Caki2 (cell line): ENCODE results near the gene PCTP. TPM values are rescaled to one million over a fixed set of nuclear protein-coding genes. Genes with fewer than 3 reads are reported as not detected.

Source experiments
- DNase-seq: peaks from one replicate; pipeline ENCODE4 v3.0.0-alpha.2; 2015; ENCODE audit warnings: low read depth
- in situ Hi-C: cut with HindIII; loops from 2 replicates; pipeline ENCODE4 v1.10.0; 2016; ENCODE audit warnings: low sequenced_read_pairs, low pct_unique_long_range_greater_than_20kb, mixed read lengths
- total RNA-seq: library from RNA; depleted of rRNA; stranded (reverse); fragments of >200 nt; shearing (Covaris generic); gene quantifications from 2 replicates; pipeline ENCODE4 v1.2.3, GENCODE V29; 2014; ENCODE audit warnings: low replicate concordance

Gene PCTP
- total RNA-seq, 1 experiment from 2014 or later: 27.9 TPM

DNA sequence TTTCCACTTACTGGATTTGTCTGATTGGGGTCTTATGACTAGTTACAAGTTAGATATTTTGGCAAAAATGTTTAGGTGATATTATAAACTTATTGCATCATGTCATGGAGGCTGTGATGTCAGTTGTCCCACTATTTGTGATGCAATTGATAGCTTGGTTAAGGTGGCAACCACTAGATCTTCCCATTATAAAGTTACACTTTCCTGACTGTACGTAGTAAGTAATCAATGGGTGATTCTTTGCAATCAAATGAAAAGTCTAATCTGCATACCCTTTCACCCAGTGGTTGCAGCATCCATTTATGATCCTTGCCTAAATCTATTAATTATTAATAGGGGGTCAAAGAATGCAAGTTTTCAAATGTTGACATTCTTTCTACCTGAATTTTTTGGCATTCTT, 4.4 kb upstream of the PCTP start:
- DNase-seq: no peak
- in situ Hi-C loops: no loop called here

DNA sequence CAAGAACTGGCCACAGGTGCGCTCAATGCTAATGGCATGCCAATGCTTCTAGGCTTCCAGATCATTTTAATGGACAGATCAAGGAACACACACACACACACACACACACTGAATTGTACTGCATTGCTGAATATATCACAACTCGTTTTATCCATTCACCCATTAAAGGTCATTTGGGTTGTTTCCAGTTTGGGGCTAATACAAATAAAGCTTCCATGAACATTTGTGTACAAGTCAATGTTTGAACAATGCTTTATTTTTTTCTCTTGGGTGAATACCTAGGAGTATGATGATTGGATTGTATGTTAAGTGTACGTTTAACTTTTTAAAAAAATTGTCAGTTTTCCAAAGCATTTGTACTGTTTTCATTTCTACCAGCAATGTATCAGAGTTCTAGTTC, 3.6 kb upstream of the PCTP start:
- no peak for DNase-seq
- in situ Hi-C loops: no loop called here

DNA sequence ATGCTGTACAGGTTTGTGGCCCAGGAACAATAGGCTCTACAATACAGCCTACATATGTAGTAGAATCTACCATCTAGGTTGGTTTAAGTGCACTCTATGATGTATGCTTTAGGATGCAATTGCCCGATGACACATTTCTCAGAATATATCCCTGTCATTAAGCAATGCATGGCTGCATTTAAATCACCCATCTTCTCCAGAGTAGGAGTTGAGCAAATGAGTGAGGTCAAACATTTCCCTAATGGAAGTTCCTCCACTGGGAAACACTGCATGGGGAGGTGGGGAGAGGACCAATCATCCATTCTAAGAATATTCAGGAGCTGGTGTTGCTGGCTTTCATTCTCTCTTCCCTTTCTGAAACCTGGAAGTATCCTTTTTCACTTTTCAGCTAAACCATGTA, 2.0 kb upstream of the PCTP start:
- no peak for DNase-seq
- in situ Hi-C loops: no loop called here

DNA sequence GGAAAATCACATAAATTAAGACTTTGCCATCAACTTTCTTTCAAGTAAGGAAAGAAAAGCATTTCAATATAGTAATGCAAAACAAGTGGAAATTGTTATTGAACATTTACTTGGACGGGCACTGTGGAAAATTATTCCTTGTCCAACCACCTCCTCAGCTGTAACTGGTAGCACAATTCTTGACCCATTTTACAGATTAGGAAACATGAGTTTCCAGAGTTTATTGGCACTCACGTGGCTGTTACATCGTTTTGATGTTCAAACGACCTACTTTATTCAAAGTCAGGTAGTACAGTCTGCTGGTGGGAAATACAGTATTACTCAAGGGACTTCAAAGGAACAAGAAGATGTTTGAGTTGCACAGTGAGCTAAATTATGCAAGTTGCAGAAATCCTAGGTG, 866 bp upstream of the PCTP start:
- no peak for DNase-seq
- in situ Hi-C loops: no loop called here

DNA sequence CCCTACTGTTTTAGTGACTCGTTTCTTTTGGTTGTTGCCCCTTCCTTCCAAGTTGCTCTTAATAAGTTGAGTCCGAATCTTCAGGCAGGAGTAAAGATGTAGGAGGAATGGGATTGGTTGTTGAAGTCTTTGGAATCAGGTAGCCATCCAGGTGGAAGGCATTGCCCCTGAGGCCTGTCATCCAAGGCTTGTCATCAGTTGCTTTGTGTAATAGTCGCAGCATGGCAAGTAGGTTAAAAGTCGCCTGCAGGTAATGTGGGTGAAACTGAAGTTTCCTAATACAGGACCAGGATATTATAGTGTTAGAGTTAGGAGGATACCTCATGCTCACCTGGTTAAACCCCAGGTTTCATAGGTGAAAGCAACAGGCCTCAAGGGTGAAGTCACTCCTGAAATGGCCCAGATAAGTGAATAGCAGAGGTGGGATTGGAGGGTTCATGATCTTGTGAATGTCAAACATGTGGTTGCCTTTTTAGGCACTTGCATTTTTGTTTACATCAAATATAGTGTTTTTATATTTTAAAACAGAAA, 934 bp downstream of the PCTP start:
- DNase-seq: no peak
- in situ Hi-C loops: no loop called here

DNA sequence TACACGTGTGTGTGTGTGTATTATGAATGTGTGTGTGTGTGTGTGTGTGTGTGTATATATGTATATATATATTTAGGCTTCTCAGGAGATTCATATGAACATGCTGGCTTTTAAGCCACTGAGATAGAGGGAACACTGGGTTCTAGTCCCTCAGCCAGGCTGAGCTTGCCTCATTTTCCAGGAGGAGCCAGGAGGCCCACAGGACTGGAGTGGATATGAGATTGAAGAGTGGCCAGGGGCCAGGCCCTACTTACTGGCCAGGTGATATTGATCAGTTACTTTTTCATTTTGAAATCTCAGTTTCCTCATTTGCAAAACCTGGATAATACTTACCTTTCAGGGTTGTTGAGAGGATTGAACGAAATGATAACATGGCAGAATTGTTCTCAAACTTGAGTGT, 5.8 kb downstream of the PCTP start:
- in situ Hi-C loops: no loop called here

DNA sequence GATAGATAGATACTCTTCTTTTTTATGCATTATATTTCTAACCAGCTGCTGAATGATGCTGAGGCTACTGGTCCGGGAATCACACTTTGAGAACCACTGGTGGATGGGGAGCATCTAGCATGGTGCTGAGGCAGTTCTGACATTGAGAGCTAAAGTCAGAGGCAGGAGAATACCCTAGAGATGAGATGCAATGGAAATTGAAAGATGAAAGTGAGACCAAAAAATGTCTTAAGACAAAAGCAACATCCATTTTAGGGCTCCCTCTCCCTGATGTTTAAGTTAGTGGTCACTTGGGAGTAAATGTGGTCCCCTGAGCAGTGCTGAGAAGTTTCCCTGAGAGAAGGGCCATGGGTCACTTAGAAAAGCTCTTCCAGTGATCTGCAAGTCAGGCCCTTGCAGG, 6.8 kb downstream of the PCTP start:
- in situ Hi-C loops: no loop called here
- DNase-seq: no peak

More for the DNA sequence above, 5.8 kb downstream of the PCTP start:
- no peak for DNase-seq

DNA sequence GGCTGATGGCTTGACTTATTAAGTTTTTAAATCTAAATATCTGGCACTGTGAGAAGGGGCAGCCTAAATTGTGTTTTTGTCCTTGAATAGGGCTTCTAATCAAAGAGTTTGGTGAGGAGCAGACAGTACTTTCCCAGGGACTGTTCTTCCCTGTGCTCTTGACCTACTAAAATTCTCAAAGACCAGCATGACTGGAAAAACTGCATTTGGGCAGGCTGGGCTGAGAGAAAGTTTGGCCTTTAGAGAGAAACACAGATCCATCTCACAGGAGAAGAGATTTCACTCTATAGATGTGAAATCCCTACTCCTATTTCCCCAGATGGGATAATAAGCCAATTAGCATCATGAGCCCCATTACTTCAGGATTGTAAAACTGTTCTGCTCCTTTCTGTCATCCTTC, 7.3 kb downstream of the PCTP start:
- in situ Hi-C loops: no loop called here
- no peak for DNase-seq

DNA sequence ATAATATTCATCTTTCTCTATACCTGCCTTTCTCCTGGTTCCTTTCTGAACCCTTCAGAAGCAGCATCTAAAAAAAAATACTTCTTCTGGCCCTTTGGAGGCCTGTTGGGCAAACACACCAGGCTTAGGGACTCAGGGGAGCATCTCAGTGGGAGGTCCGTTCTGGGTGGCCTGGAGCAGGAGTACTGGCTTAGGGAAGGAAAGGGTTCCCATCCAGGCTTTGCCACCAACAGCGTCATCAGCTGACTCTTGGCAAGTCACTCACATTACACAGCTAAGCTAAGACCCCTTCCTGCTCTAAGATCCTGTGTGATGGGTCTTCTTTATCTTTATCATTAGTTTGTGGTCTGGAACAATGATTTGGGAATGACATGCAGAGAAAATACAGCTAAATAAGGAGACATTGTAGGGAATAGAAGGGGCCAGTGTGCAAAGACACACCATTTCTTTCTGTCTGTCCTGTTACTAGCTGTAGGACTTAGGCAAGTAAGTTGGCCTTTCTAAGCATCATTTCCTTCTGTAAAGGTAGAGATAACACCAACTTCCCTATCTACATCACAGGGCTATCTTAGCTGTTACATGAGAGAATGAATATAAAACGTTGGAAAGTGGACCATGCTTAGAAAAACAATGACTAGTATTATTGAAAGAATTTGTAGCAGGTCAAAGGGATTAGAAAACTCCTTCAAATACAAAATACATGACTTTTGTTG, 9.9 kb downstream of the PCTP start:
- in situ Hi-C loops: no loop called here
- DNase-seq: no peak

DNA sequence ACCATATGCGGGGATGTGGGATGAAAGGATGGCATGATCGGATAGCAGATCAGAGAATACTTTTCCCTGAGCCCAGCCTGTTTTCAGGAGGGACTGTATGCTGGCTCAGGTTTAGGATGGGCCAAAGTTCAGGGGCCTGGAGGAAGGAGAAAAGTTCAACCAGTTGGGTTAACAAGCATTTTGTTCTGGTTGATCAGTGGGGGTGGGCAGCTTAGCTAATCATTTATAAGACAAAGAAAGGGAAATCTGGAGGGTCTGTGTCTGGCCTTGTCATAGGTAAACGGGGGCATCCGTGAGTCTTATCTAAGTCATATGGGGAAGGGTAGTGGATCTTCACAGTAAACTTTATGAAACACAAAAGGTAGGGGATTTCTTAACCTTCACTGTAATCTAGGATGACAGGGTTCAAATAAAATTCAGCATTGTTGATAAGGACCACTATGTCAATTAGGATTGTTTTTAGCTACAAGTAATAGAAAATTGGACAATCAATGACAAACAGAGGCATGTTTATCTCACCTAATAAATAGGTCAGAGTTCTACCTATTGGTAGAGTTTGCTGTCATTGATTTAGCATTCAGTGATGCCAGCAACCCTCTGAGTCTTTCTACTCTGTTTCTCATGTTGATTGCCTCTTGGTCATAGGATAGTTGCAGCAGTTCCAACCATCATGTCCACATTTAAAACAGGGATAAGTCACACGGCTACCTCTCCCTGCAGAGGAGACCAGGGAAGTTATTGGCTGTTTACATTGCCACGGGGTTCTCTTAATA, 11.4 kb downstream of the PCTP start:
- in situ Hi-C loops: no loop called here
- DNase-seq: no peak

DNA sequence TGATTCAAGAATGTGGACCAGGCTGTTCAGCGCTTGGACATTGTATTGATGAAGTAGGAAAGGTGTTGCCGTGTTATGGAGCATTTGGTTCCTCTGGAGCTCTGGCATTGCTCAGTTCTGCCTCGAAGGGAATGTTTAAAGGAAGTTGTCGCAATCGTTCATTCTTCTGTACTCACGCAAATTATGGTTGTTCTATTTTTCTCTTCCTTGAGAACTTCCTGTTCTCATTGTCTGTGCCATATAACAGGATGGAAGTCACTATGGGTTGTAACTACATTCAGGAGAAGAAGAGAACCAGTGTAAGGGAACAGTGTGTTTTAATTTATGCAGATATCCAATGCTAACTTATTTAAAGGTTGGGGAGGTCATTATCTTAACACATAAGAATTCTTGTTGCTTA, 13.0 kb downstream of the PCTP start:
- DNase-seq: no peak
- in situ Hi-C loops: no loop called here

DNA sequence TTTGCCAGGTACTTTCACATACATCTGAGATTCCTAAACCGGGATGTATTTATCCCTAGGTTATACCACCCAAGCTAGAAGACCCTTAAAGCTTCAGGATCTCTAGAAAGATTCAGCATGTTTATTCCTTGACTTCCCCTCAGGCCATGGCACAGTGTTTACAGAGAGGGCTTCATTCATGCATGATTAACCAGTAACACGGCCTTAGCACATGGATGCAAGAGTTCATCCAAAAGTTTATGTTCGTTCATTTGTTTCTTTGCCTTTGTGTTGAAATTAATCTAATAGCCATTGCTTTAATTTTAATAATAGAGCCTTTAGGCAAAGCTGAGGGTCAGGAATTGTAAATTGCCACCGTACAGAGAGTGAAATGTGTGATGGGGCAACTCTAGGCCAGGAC, 13.8 kb downstream of the PCTP start:
- in situ Hi-C loops: no loop called here
- no peak for DNase-seq

DNA sequence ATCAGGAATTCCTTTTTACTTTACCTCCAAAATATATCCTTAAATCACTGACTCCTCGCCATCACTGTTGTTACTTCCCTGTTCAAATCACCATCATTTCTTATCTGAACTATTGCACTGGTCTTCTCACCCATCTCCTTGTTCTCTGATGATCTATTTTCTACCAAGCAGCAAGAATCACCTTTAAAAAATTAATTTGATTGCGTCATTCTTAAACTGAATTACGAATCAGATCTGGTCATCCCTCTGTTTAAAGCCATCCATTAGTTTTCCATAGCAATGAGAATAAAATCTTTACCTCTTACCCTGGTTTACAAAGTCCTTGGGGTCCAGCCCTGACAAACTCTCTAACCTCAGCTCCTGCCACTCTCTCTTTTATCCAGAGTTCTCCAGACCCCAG, 14.6 kb downstream of the PCTP start:
- DNase-seq: no peak
- in situ Hi-C loops: no loop called here

DNA sequence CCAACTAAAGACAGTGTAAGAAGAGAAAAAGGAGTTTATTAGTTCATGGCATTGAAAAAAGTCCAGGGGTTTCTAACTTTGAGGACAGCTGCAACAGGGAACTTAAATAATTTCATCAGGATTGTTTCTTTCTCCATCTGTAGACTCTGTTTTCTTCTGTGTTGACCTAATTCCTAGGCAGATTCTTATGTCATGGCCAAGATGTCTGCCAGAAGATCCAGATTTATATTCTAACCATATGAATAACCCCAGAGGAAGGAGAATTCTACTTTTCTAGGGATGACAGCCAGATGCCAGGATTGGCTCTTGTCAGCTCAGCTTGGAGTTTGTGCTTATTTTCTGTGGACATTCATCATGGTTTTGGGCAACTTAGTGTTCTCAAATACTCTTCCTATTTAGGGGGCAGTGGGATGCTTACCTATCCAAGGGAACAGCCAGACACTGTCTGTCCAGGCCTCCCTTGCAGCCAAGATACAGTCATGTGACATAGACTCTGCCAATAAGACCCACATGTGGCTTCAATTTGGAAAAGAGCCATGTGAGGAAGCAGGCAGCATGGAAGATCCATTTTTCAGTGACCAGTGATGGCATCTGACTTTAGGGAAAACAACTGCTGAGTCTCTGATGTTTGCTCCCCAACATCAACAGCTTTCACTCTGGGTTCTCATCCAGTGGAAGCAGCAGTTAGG, 18.2 kb downstream of the PCTP start:
- no peak for DNase-seq
- in situ Hi-C loops: no loop called here

DNA sequence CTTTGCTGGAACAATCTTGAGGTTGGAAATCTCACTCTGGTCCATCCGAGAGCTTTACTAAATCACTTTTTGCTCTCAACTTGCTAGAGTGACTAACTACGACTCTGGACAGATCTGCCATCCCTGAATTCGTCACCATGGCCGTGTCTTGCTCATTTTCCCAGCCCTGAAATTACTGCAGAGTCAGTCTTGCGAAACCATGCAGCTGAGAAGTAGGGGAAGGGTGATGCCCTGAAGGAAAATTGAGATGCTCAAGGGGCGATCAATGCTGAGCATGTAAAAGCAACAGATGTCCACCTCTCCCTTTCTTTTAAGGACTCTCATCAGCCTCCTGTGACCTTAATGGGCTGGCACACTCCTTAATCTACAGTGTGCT, 18.8 kb downstream of the PCTP start:
- in situ Hi-C loops: no loop called here
- peak; percentile 64 for DNase-seq

DNA sequence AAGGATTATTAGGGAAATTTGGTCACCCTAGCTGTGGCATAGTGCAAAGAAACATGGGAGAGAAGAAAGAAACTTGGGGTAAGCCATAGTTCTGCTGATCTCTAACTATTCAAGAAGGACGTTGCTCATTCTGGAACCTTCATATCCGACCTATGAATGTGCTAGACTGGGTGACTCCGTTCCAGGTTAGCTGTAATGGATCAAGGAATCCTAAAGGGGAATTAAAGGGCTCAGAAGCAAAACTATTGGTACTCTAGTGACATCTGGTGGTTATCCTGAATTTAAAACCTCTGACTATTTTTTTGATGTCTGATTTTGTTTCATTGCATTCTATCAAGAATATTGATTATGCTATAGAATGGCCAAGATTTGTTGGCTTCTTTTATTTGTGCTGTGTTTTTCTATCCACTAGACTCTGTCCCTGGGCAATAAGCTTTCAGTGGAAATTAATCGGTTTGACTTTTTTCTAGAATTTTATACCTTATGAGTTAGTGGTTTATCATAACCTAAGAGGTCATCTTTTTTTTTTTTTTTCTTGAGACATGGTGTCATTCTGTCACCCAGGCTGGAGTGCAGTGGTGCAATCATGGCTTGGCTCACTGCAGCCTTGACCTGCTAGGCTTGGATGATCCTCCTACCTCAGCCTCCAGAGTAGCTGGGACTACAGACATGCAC, 19.5 kb downstream of the PCTP start:
- in situ Hi-C loops: no loop called here
- DNase-seq: peak; percentile 54

DNA sequence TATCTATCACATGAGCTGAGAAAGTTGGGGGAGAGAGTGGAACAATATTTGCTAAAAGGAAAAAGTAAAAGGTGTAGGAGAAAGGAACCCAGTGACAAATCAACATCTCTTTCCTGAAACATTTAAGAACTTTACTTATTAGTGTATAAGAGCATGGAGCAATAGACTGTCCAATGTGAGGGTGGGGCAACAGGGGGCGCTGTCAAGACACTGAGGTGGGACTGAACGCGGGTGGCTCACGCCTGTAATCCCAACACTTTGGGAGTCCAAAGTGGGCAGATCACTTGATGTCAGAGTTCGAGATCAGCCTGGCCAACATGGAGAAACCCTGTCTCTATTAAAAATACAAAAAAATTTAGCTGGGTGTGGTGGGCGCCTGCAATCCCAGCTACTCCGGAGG, 21.2 kb downstream of the PCTP start:
- in situ Hi-C loops: no loop called here
- no peak for DNase-seq

DNA sequence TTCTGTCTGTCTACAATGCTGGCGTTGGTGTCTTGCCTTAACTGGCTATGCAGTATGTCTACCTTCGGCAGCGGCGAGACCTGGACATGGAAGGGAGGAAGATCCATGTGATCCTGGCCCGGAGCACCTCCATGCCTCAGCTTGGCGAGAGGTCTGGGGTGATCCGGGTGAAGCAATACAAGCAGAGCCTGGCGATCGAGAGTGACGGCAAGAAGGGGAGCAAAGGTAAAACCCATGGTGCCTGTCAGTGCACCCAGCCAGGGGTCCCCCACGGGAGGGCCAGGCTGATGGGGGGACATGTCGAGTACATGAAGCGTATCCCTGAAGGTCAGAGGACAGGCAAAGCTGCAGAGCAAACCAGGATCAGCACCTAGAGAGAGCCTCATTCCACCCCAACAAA, 22.8 kb downstream of the PCTP start:
- no peak for DNase-seq
- in situ Hi-C loops: no loop called here

DNA sequence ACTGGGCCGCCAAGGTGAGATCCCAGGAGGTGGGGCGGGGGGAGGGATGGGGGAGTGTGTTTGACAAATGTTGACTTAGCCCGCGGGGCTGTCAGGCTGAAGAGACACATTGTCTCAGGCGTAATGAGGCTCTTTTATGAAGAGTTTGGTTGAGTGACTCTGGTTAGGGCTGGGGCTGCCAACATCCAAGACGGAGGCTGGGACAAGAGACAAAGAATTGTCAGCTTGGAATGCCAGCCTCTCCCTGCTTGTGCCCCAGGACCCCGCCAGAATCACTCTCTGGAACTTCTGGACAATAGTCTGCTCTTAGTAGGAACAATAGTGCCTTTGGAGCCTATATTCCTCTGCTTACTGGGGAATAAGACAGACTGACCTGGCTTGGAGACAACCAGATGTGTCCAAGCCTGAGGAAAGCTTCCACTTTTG, 24.0 kb downstream of the PCTP start:
- in situ Hi-C loops: no loop called here
- peak; percentile 83 for DNase-seq
